Thymus (tissue), 11 donors: ENCODE data around the gene KIF12. TPM values are rescaled to one million over a fixed set of nuclear protein-coding genes. Genes with fewer than 3 reads are reported as not detected.

Source experiments
- DNase-seq, 9 donors: peaks; one replicate each; pipeline ENCODE4 v3.0.0-alpha.2; 2013; ENCODE audit warnings: low spot score in 9 of 9, low read depth in 6 of 9, missing footprints in 1 of 9
- H3K27ac ChIP-seq, 2 donors: one replicate each; pipeline ENCODE4 v1.5.1; 2013; ENCODE audit warnings: control low read depth in 1 of 2, low read depth in 1 of 2, low read length in 1 of 2, mild to moderate bottlenecking in 1 of 2, moderate library complexity in 1 of 2
- H3K27me3 ChIP-seq, 2 donors: one replicate each; pipeline ENCODE4 v1.5.1; 2013; ENCODE audit warnings: low read length in 1 of 2; ENCODE audit not compliant: control insufficient read depth in 2 of 2, insufficient read depth in 1 of 2
- H3K36me3 ChIP-seq, 2 donors: one replicate each; pipeline ENCODE4 v1.5.1; 2013; ENCODE audit warnings: low read length in 1 of 2, mild to moderate bottlenecking in 1 of 2, moderate library complexity in 1 of 2; ENCODE audit not compliant: control insufficient read depth in 2 of 2, insufficient read depth in 2 of 2
- H3K4me1 ChIP-seq, 2 donors: one replicate each; pipeline ENCODE4 v1.5.1; 2013; ENCODE audit warnings: low read length in 2 of 2; ENCODE audit not compliant: control insufficient read depth in 2 of 2, insufficient read depth in 2 of 2
- H3K4me3 ChIP-seq, 2 donors: one replicate each; pipeline ENCODE4 v1.5.1; 2013; ENCODE audit warnings: low read length in 2 of 2, control low read depth in 1 of 2, mild to moderate bottlenecking in 1 of 2
- H3K9me3 ChIP-seq, 2 donors: one replicate each; pipeline ENCODE4 v1.5.1; 2013; ENCODE audit warnings: low read length in 1 of 2, mild to moderate bottlenecking in 1 of 2; ENCODE audit not compliant: control insufficient read depth in 2 of 2, insufficient read depth in 1 of 2
- WGBS: extraction: QIAGEN DNeasy Blood & Tissue Kit; methylation state at CpG from one replicate; pipeline ENCODE4 v1.1.7; 2013; 5-methylcytosine and 5-hydroxymethylcytosine counted together
- polyA plus RNA-seq: library from polyadenylated mRNA; stranded (reverse); fragments of 200-250 nt; gene quantifications from one replicate; pipeline ENCODE4 v1.2.3, GENCODE V29; 2013
- total RNA-seq: library from RNA; stranded (reverse); fragments of 120-200 nt; gene quantifications from one replicate; pipeline ENCODE4 v1.2.4, GENCODE V29; 2013
- donor health status: healthy.

Gene KIF12
- total and polyA plus RNA-seq, 2 donors, result 1.8 to 7.8 TPM

DNA sequence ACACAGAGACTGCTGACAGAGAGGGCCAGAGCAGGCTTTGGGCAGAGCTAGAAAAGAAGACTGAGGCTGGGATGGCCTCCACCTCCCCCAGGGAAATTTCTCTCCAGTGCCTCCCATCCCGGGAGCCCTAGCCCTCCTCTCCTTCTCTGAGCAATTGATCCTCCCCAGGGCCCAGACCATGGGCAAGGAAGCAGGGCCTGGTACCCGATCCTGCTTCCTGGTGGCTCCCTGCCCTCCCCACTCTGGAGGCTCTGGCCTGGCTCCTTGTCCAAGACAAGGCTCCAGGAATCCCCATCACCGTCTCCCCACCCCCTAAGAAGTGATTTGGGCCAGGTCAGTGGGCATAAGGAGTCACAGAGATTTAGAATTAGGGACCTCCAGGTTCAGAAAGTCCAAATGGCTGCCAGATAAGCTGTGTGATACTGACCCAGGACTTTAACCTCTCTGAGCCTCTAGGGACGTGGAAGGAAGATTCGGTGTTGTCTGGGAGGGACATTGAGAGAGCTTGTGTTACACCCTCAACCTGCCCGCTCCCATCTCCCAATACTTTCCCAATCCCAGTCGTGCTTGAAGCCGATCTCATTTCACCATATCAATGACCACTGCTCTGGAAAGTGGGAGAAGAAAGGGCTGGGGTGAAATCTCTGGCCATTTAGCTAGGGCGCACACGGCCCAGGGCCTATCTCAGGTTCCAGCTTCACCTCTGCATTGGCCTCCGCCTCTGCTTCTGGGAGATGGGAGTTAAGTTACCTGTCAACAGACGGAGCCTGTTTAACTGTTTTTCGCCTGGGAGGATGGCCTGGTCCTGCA lies 25.8 kb upstream of the KIF12 start:
- Histone ChIP-seq H3K4me3 (no peak overlapping the region), H3K27me3 (peaks cover 0 to 4% of the 10 kb centered on the region in 2 donors), H3K27ac (no peak overlapping the region), H3K36me3 (no peaks in the 10 kb centered on the region), H3K4me1 (no peaks in the 10 kb centered on the region), H3K9me3 (no peaks in the 10 kb centered on the region)
- no peak for DNase-seq
- WGBS, result 91% methylated on average over 13 of the region's 13 CpGs

DNA sequence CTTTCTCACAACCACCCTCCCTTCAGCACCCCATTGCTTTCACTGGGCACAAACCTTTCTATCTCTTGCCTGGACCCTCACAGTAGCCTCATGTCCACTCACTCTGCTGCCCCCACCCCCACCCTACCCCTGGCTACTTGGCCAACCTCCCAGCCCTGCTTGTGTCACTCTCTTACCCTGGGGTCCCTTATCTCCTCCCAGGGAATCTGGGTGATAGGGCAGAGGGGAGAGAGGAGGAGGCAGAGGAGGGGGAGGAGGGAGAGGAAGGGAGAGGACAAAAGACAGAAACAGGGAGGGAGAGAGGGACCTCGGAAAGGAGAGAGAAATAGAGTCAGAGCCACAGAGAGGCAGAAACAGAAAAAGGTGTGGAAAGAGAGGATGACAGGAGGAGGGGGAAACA lies 25.0 kb upstream of the KIF12 start:
- Histone ChIP-seq H3K36me3 (no peaks in the 10 kb centered on the region), H3K4me3 (no peak overlapping the region), H3K9me3 (no peaks in the 10 kb centered on the region), H3K27ac (no peak overlapping the region), H3K4me1 (no peaks in the 10 kb centered on the region), H3K27me3 (peaks cover 0 to 7% of the 10 kb centered on the region in 2 donors)
- 83% methylated on average over 1 of the region's 1 CpG for WGBS
- no peak for DNase-seq

DNA sequence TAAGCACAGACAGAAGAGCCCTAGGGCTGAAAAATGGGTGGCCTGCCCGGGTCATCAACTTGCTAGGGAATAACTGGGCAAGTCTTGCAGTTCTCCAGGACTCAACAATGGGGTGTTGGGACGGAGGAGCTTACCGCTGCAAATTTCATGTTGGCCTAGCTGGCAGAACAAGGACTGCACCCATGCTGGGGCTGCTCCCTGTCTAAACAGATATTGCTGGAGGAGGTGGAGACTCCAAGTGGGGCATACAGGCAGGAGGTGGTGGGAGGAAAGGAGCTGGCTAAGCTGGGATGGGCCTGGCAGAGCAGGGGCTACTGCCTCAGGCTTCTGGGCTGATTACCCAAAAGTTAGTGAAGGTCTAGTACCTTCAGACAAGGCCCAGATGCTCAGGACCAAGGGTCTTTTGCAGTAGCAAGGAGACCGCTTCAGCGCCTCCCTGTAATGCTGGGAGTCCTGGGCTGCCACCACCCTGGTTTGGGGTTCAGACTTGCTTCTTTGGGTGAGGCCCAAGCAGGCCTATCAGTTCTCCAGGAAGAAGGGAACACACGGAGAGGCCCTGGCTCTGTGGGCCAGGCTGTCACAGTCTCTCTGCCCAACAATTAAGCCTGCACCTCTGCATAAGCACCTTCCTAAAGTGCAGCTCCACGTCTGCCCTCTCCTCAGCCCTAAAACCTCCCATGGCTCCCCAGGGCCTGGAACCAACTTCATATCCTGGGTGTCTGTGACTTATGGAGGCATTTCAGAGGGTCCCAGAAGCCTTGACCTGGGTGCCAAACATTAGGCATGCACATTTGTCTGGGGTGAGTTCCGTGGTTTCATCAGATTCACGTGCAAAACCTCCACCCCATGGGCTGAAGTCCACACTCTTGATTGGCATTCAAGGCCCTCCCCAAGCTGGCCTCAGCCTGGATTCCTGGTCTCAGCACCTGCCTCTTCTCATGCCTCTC lies 24.2 kb upstream of the KIF12 start:
- H3K27me3 ChIP-seq, result peaks cover 0 to 10% of the 10 kb centered on the region in 2 donors
- no peak overlapping the region for H3K27ac ChIP-seq
- no peaks in the 10 kb centered on the region for H3K9me3 ChIP-seq
- H3K4me1 ChIP-seq, result no peaks in the 10 kb centered on the region
- WGBS, result 91% methylated on average over 9 of the region's 9 CpGs
- no peaks in the 10 kb centered on the region for H3K36me3 ChIP-seq
- no peak overlapping the region for H3K4me3 ChIP-seq
- DNase-seq, result no peak

DNA sequence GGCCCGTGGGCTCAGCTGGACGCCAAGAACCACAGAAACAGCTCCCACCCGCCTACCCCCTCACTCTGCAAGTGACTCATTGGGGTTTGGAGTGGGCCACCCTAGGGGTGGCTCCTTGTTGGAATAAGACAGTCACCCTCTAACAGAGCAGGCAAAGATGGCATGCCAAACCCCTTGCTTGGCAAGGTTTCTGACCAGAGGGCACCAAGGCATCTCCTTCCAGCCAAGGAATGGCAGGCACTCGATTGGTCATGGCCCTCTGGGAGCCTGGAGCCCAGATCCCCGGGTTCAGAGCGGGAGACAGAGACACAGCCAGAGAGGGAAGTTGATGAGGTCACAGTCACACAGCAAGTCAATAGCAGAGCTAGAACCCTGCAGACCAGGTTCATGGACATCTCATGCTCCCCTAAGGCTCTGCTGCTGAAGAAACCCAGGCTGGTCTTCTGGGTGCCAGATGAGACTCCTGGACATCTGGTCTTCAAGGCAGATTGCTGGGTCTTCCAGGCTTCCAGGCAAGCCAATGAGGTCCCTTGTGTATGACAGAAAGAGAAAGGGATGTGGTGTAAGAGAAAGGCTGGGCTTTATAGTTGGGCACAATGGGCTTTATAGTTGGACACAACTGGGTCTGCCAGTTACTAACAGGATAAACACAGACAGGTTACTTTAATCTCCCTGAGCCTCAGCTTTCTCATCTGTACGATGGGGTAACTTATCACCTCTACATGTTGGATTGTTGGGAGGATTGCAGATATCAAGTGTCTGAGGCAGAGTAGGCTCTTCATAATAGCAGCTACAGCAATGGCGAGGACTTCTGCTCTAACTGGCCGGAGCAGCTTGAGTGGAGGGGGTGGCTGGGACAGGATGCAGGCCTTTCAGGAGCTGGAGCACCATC lies 23.3 kb upstream of the KIF12 start:
- Histone ChIP-seq H3K27ac (no peak overlapping the region), H3K27me3 (peaks cover 0 to 15% of the 10 kb centered on the region in 2 donors), H3K9me3 (no peaks in the 10 kb centered on the region), H3K4me3 (no peak overlapping the region), H3K4me1 (no peaks in the 10 kb centered on the region), H3K36me3 (no peaks in the 10 kb centered on the region)
- 93% methylated on average over 9 of the region's 9 CpGs for WGBS
- DNase-seq, result no peak

DNA sequence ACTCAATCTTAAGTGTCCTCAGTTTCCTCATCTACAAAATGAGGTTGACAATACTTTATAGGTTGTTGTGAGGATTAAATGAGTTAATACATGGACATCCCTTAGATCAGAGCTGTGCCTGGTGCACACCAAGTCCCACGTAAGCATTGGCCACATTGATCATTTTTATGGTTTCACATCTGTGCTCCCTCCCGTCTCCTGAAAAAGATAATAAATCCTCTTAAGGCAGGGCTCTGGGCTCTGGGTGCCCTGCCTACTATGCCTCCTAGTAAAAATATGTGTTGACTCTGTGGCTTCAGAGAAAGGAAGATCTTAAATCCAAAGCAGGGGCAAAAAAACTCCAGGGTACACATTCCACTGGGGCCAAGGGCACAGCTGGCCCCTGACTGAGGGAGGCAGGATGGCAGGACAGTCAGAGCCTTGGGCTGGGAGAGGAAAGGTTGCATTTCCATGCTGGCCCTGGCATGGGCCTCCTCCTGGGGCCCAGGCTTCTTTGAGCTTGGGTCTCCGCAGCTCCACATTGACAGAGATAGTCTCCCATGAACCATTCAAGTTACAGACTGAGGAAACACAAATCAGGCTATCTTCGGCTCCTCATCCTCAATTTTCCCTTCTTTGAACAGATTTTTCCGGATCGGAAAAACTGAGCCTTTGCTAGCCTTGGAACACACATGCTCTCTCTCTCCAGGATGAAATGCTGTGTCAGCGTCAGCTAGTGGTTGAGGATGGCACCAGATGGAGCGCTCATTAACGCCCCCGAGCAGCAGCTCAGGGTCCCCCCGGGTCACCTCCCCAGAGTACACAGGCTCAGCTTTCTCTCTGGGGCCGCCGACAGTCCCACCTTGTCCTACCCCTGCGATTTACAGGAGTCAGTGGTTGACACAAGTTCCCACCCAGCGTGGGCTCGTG lies 22.4 kb upstream of the KIF12 start:
- WGBS, result 93% methylated on average over 16 of the region's 16 CpGs
- no peak for DNase-seq
- no peaks in the 10 kb centered on the region for H3K36me3 ChIP-seq

DNA sequence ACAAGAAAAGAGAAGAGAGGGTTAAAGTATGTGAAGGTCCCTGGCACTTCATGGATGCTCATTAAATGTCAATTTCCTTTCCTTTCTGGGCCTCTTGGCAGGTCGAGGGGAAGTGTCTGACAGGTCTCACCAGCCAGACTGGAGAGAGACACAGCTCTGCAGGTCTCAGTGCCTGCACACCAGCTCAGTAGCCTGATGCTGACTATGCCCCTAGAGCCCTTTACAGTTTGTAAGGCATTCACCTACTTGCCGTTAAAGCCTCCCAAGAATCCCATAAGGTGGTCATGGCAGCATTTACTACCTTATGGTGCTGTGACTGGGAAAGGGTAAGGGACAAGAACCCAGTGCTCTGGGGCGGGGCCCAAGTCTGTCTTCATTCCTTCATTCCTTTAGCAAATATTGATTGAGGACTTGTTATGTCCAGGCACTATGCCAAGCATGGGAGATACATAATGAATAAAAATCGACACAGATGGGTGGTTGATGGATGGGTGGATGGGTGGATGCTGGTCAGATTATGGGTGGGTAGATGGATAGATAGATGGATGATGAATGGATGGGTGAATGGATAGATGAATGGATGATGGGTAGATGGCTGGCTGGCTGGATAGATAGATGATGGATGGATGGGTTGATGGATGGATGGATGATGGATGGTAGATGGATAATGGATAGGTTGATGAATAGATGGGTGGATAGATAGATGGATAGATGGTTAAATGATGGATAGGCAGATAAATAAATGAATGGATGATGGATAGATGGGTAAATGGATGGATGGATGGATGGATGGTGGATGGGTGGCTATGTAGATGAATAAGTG lies 21.3 kb upstream of the KIF12 start:
- 70% methylated on average over 4 of the region's 4 CpGs for WGBS
- no peaks in the 10 kb centered on the region for H3K9me3 ChIP-seq
- H3K4me3 ChIP-seq, result no peak overlapping the region
- H3K4me1 ChIP-seq, result no peaks in the 10 kb centered on the region
- H3K36me3 ChIP-seq, result no peaks in the 10 kb centered on the region
- no peak overlapping the region for H3K27ac ChIP-seq
- H3K27me3 ChIP-seq, result peaks cover 0 to 18% of the 10 kb centered on the region in 2 donors
- no peak for DNase-seq

More for the DNA sequence above, 22.4 kb upstream of the KIF12 start:
- Histone ChIP-seq H3K27ac (no peak overlapping the region), H3K4me3 (no peak overlapping the region), H3K4me1 (no peaks in the 10 kb centered on the region), H3K27me3 (peaks cover 0 to 12% of the 10 kb centered on the region in 2 donors), H3K9me3 (no peaks in the 10 kb centered on the region)

DNA sequence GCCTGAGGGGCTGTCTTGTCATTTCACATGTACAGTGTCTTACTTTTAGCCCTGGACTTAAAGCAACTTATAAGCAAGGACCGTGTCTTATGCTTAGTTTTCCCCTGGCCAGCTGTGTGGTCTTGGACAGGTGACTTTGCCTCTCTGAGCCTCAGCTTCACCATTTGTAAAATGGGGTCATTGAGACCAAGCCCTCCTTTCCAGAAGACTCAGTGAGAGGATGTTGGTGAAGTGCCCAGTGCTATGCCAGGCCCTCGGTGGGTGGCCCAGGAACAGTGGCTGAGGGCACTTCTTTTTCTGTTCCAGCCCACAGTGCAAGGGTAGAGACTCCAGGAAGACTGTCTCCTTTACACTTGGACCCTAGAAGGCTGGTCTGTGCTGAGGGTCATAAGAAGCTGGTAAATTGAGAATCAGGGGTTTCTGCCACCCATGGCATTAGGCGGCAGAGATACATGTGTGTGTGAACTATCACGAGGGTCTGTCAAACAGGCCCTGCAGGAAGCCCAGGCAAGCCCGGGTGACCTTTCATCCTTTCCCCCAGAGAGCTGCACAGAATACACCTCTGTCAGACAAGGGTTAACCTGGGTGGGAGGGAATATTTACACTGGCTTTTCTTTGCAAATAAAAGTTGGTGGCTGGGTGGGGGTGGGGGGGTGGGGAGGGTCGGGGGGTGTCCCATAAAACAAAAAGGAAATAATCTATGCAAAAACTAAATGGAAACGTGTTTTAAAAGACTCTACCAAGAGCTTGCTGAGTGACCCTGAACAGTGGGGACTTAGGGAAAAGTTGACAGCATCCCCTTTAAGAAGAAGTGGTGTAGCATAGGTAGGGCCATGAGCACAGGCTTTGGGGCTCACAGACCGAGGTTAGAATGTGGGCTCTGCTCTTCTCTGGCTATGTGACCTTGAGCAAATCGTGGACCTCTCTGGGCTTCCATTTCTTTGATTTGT lies 20.4 kb upstream of the KIF12 start:
- Histone ChIP-seq H3K4me1 (no peaks in the 10 kb centered on the region), H3K27me3 (peaks cover 0 to 18% of the 10 kb centered on the region in 2 donors), H3K36me3 (no peaks in the 10 kb centered on the region), H3K27ac (no peak overlapping the region), H3K4me3 (no peak overlapping the region), H3K9me3 (no peaks in the 10 kb centered on the region)
- DNase-seq, result no peak
- WGBS, result 74% methylated on average over 9 of the region's 9 CpGs
